ENCODE measurements around the gene CASK. TPM values are rescaled to one million over a fixed set of nuclear protein-coding genes. Genes with fewer than 3 reads are reported as not detected.

CASK gene
- total and polyA plus RNA-seq, 2 of the 13 experiments (the other 11 are each of a cell fraction or from before 2014, with no cell fraction given), result 14.5 to 16.0 TPM

DNA sequence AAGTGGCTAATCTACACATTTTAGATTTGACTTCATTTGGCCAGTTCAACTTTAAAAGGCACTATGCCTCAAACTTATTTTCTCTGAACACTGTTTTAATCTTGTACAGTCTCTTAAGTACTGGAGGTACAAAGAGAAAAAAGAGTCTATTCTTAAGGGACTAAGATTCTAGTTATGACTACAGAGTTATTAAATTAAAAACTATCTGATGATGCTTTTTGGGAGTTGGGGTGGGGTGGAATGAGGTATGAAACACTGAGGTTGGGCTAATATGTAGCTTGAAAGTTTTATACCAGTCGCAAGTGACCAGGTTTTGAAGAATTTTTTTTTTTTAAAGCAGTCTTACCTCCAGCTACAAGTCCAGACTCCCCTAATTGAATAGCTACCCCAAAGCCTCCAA is 252.3 kb downstream of the CASK start:
- H3K9ac ChIP-seq (ENCODE audit: insufficient read depth, low read depth, low read length), result no peak overlapping the region
- intact Hi-C loops (cut with micrococcal nuclease; ENCODE audit: unreplicated experiment), result no loop called here
- 85% methylated on average over 1 of the region's 1 CpG for WGBS (ENCODE audit: low lambda C conversion rate)
- no peaks in the 10 kb centered on the region for H3K36me3 ChIP-seq (replicated peaks in 1 of 2; ENCODE audit: control insufficient read depth in 1 of 2, insufficient read depth in 2 of 2, low read length in 2 of 2)
- H3K4me1 ChIP-seq (ENCODE audit: insufficient read depth, low read length), result no peaks in the 10 kb centered on the region
- no peak overlapping the region for H2AFZ ChIP-seq (ENCODE audit: low read length)
- DNase-seq (ENCODE audit: low spot score), result no peak
- FAIRE-seq, result no peak
- no peak for ATAC-seq
- H4K20me1 ChIP-seq (ENCODE audit: insufficient read depth, low read length), result no peaks in the 10 kb centered on the region
- ChIA-PET CTCF (ENCODE audit: low intra/inter-chr PET ratio, low total read pairs) (no interaction called here), POLR2A (no interaction called here)
- TF ChIP-seq ZNF3 (CRISPR knock-in tag; IDR thresholded peaks at IDR 0.05) (no peak), ZFX (CRISPR knock-in tag; IDR thresholded peaks at IDR 0.05; ENCODE audit: low read depth) (no peak), ZNF354B (CRISPR knock-in tag; IDR thresholded peaks at IDR 0.05) (no peak), FOXA1 (IDR thresholded peaks at IDR 0.05) (no peak), FOXA1 (CRISPR knock-in tag; IDR thresholded peaks at IDR 0.05) (no peak), NKX3-1 (CRISPR knock-in tag; IDR thresholded peaks at IDR 0.05) (no peak), TBP (CRISPR knock-in tag; IDR thresholded peaks at IDR 0.05) (no peak), ZMYM2 (CRISPR knock-in tag; IDR thresholded peaks at IDR 0.05) (no peak), ZBTB42 (CRISPR knock-in tag; IDR thresholded peaks at IDR 0.05) (no peak), RCOR2 (CRISPR knock-in tag; IDR thresholded peaks at IDR 0.05) (no peak), ZNF552 (CRISPR knock-in tag; IDR thresholded peaks at IDR 0.05; ENCODE audit: borderline replicate concordance) (no peak), ZNF761 (CRISPR knock-in tag; conservative IDR thresholded peaks at IDR 0.05) (no peak), ZNF607 (CRISPR knock-in tag; IDR thresholded peaks at IDR 0.05; ENCODE audit: borderline replicate concordance) (no peak), SMYD3 (CRISPR knock-in tag; IDR thresholded peaks at IDR 0.05) (no peak), ZNF839 (CRISPR knock-in tag; IDR thresholded peaks at IDR 0.05; ENCODE audit: borderline replicate concordance) (no peak), SIN3B (IDR thresholded peaks at IDR 0.05; ENCODE audit: low read length) (no peak)
- TF ChIP-seq, protein P1, sequence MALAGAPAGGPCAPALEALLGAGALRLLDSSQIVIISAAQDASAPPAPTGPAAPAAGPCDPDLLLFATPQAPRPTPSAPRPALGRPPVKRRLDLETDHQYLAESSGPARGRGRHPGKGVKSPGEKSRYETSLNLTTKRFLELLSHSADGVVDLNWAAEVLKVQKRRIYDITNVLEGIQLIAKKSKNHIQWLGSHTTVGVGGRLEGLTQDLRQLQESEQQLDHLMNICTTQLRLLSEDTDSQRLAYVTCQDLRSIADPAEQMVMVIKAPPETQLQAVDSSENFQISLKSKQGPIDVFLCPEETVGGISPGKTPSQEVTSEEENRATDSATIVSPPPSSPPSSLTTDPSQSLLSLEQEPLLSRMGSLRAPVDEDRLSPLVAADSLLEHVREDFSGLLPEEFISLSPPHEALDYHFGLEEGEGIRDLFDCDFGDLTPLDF (CRISPR knock-in tag; IDR thresholded peaks at IDR 0.05), result no peak
- H3K27me3 ChIP-seq (ENCODE audit: control insufficient read depth in 1 of 2, insufficient read depth in 2 of 2, low read length in 2 of 2), result no peaks in the 10 kb centered on the region
- in situ Hi-C loops (cut with HindIII; ENCODE audit: extremely low pct_ligation_motif_present, low pct_unique_long_range_greater_than_20kb), result no loop called here
- H3K9me3 ChIP-seq (ENCODE audit: low read length), result no peaks in the 10 kb centered on the region
- no peak overlapping the region for H3K4me3 ChIP-seq (replicated peaks in 1 of 3; ENCODE audit: insufficient read depth in 1 of 3, low read depth in 2 of 3, low read length in 3 of 3)
- H3K4me2 ChIP-seq (ENCODE audit: low read depth, low read length), result no peak overlapping the region
- no TSS peak for BruUV-seq (replicated peaks)
- no peak overlapping the region for H3K27ac ChIP-seq (ENCODE audit: extremely low read length, insufficient read depth, low read length)
- H3K79me2 ChIP-seq (ENCODE audit: insufficient read depth, low read length), result no peaks in the 10 kb centered on the region

All from HepG2 (cell line).